Right lobe of liver (tissue), 6 donors: ENCODE results near the gene SH3TC1. TPM values are rescaled to one million over a fixed set of nuclear protein-coding genes. Genes with fewer than 3 reads are reported as not detected.

Source experiments
- ATAC-seq, 4 donors: fragments of 200-7000 bp; cut with Tn5 transposase; one replicate each; pipeline ENCODE4 v1.9.1; 2020; ENCODE audit warnings: mild to moderate bottlenecking in 4 of 4, moderate library complexity in 4 of 4
- DNase-seq, 3 donors: peaks; one replicate each; pipeline ENCODE4 v3.0.0-alpha.2; 2020
- H3K27ac ChIP-seq, 3 donors: fragments of 200-600 bp; one replicate each; pipeline ENCODE4 v1.8.0; 2022
- H3K27me3 ChIP-seq, 2 donors: fragments of 200-600 bp; one replicate each; pipeline ENCODE4 v1.8.0; 2022
- H3K36me3 ChIP-seq, 4 donors: fragments of 200-600 bp; sonication (generic) in 1 of 4; one replicate each; pipeline versions ENCODE4 v1.5.1 to v1.8.0; 2017 to 2022; ENCODE audit warnings: control low read depth in 1 of 4
- H3K4me1 ChIP-seq, 4 donors: fragments of 200-600 bp; sonication (generic) in 1 of 4; one replicate each; pipeline versions ENCODE4 v1.5.1 to v1.8.0; 2017 to 2022; ENCODE audit warnings: control low read depth in 1 of 4
- H3K4me3 ChIP-seq, 3 donors: fragments of 200-600 bp; one replicate each; pipeline ENCODE4 v1.8.0; 2022
- H3K9me3 ChIP-seq, 4 donors: fragments of 200-600 bp; sonication (generic) in 1 of 4; one replicate each; pipeline versions ENCODE4 v1.5.1 to v1.8.0; 2017 to 2022; ENCODE audit warnings: control low read depth in 1 of 4
- CTCF ChIP-seq, 4 donors: fragments of 200-600 bp in 3 of 4; fragments of 450-650 bp in 1 of 4; IDR thresholded peaks; one replicate each; pipeline versions ENCODE4 v1.5.1 to v1.8.0; 2016 to 2022; ENCODE audit warnings: antibody characterized with exemption in 4 of 4, mild to moderate bottlenecking in 2 of 4
- POLR2A ChIP-seq: fragments of 450-650 bp; IDR thresholded peaks from one replicate; pipeline ENCODE4 v1.6.1; 2017; ENCODE audit warnings: antibody characterized with exemption, mild to moderate bottlenecking
- WGBS: methylation state at CpG from one replicate; pipeline ENCODE4 v1.1.6; 2018; ENCODE audit warnings: low coverage, low lambda C conversion rate; ENCODE audit not compliant: insufficient coverage; ENCODE audit errors: missing lambda C conversion rate; 5-methylcytosine and 5-hydroxymethylcytosine counted together
- intact Hi-C, 2 donors: fragments of 100-400 bp; cut with DNase I; formaldehyde crosslinking; loops; one replicate each; pipeline versions ENCODE4 v1.11.2 to v1.14.1; 2022
- total RNA-seq, 6 experiments: library from RNA; depleted of rRNA in 2 of 6; stranded (reverse); fragments of >200 nt in 2 of 6; fragmentation: NEBNext Ultra II Directional in 3 of 6; extraction: Animal tissue kit (Norgen Biotek cat#: 25700) in 3 of 6; gene quantifications; one replicate each; pipeline versions ENCODE4 v1.1.0 to v1.2.4, GENCODE V29; 2016 to 2023
- donor health status: DM: no; HTN: yes; CAD: no.
- donor health status: DM: no; HTN: no; CAD: no.
- donor health status: DM: no; HTN: no; CAD: no.
- donor health status: DM: no; HTN: yes; CAD: no.
- donor health status: DM: no; HTN: yes; CAD: no.

Gene SH3TC1
- total RNA-seq, 6 experiments from 2014 or later: 13.2 to 48.0 (median 24.9) TPM

- H3K36me3 ChIP-seq: no peaks in the 10 kb centered on the region
- H3K27me3 ChIP-seq: no peaks in the 10 kb centered on the region
- WGBS: 76% methylated on average over 6 of the region's 9 CpGs
- intact Hi-C loops: no loop called here
- DNase-seq (no peak), ATAC-seq (no peak)
- no peak overlapping the region for H3K4me3 ChIP-seq
- no peaks in the 10 kb centered on the region for H3K9me3 ChIP-seq
- no peak overlapping the region for H3K27ac ChIP-seq
- H3K4me1 ChIP-seq: peaks cover 0 to 19% (median 0%) of the 10 kb centered on the region in 4 donors
- TF ChIP-seq CTCF (IDR thresholded peaks at IDR 0.05) (no peak), POLR2A (no peak)
These were observed 13.8 kb upstream of the SH3TC1 start for GRCh38 chr4:8185295-8185694.

DNA sequence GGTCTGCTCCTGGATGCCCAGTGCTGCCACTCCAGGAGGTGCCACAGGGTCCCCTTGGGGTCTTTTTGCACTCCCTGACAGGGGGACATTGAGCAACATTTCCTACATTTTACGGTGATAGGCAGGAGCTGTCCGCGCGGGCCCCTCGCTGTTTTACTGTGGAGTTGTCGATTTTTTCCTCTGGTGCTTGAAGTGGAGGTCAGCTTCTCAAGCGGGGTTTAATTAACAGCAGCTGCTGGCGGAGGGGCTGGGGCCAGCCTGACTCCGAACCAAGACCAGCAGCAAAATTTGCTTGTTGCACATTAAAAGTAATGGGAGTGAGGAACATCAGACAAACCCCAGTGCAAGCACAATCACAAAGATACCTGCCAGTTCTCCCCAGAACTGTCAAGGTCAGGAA, 13.2 kb upstream of the SH3TC1 start:
- Histone ChIP-seq H3K4me1 (peaks cover 0 to 19% (median 0%) of the 10 kb centered on the region in 4 donors), H3K27ac (no peak overlapping the region)
- DNase-seq: no peak

GRCh38 chr4:8188085-8188484, 11.0 kb upstream of the SH3TC1 start:
- H3K27me3 ChIP-seq: no peaks in the 10 kb centered on the region
- no peak for DNase-seq
- H3K9me3 ChIP-seq: no peaks in the 10 kb centered on the region
- WGBS: 83% methylated on average over 7 of the region's 12 CpGs
- no peak overlapping the region for H3K4me3 ChIP-seq
- ATAC-seq: no peak
- no peak for TF ChIP-seq CTCF (IDR thresholded peaks at IDR 0.05)
- no peak for TF ChIP-seq POLR2A
- intact Hi-C loops: no loop called here
- peaks cover 0 to 4% (median 0%) of the 10 kb centered on the region in 4 donors for H3K4me1 ChIP-seq
- no peaks in the 10 kb centered on the region for H3K36me3 ChIP-seq
- no peak overlapping the region for H3K27ac ChIP-seq

More for the DNA sequence above, 13.2 kb upstream of the SH3TC1 start:
- TF ChIP-seq POLR2A (no peak), CTCF (IDR thresholded peaks at IDR 0.05) (no peak)
- no peak overlapping the region for H3K4me3 ChIP-seq
- intact Hi-C loops: no loop called here
- no peaks in the 10 kb centered on the region for H3K9me3 ChIP-seq
- H3K36me3 ChIP-seq: no peaks in the 10 kb centered on the region
- no peaks in the 10 kb centered on the region for H3K27me3 ChIP-seq
- 70% methylated on average over 2 of the region's 9 CpGs for WGBS
- no peak for ATAC-seq

DNA sequence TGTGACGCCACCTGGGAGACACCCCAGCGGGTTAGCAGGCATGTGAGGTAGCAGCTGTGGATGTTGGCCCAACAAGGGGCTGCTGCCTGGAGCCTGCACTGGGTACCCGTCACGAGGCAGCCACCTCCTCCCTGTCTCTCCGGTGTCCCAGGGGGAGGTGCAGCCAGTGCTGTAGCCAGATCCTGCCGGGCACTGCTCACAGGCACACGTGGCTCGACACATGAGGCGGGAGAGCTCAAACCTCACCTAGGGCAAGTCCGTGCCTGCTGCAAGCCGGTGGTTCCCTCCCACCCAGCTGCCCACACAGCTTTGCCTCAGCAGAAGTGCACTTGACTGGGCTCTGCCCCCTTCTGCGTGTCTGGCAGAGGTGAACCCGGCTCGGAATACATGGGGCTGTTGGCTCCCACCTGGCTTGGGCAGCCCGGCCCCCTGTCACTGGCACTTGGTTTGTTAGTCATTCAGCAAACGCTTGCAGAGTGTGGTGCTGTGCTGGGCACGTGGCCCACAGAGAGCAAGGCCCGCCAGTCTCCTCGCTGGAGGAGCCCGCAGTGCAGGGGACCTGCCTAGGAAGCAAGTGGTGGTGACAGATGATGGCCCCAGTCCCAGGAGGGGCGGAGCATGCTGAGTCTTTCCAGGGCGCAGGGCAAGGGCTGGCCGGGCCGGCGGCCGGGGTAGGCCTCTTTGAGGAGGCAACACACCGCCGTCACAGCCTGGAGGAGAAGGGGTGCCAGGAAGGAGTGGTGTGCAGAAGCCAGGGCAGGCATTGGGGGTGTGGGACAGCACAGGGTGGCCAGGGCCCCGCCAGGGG, 10.1 kb upstream of the SH3TC1 start:
- no peaks in the 10 kb centered on the region for H3K9me3 ChIP-seq
- peak overlapping the region; percentile 30 to 71 (median 37) for H3K27ac ChIP-seq
- H3K27me3 ChIP-seq: no peaks in the 10 kb centered on the region
- no peak for TF ChIP-seq CTCF (IDR thresholded peaks at IDR 0.05)
- peak; percentile 17 for TF ChIP-seq POLR2A
- H3K36me3 ChIP-seq: no peaks in the 10 kb centered on the region
- intact Hi-C loops: no loop called here
- ATAC-seq: peak; percentile 56 to 60 (median 58)
- DNase-seq: peak; percentile 66 to 77 (median 70)
- 40% methylated on average over 4 of the region's 29 CpGs for WGBS
- peaks cover 0 to 4% (median 0%) of the 10 kb centered on the region in 4 donors for H3K4me1 ChIP-seq
- no peak overlapping the region for H3K4me3 ChIP-seq
